Measurements from ENCODE around the gene FAM219A.

The FAM219A gene

GRCh38 chr9:34463901-34464232 lies 5.5 kb upstream of the FAM219A start (continued):
- TF ChIP-seq POU6F1 (CRISPR knock-in tag; IDR thresholded peaks at IDR 0.05; ENCODE audit: borderline replicate concordance, low read depth) (no peak), ISL1 (CRISPR knock-in tag; IDR thresholded peaks at IDR 0.05) (no peak), PATZ1 (CRISPR knock-in tag; IDR thresholded peaks at IDR 0.05; ENCODE audit: borderline replicate concordance) (no peak)

GRCh38 chr9:34463098-34463900 lies 4.9 kb upstream of the FAM219A start:
- TF ChIP-seq TCF4 (CRISPR knock-in tag; IDR thresholded peaks at IDR 0.05; ENCODE audit: borderline replicate concordance) (peak; percentile 26; the same call in 1 of the 2 replicates), ZNF70 (CRISPR knock-in tag; IDR thresholded peaks at IDR 0.05) (no peak), ISL1 (CRISPR knock-in tag; IDR thresholded peaks at IDR 0.05) (peak; percentile 95), TSHZ2 (CRISPR knock-in tag; IDR thresholded peaks at IDR 0.05) (peak; percentile 72; the same call in 1 of the 2 replicates)
- ATAC-seq, result peak; percentile 76

GRCh38 chr9:34459941-34460340 lies 1.6 kb upstream of the FAM219A start:
- no peak for ATAC-seq
- TF ChIP-seq BACH2 (CRISPR knock-in tag; IDR thresholded peaks at IDR 0.05; ENCODE audit: borderline replicate concordance) (no peak), RARB (CRISPR knock-in tag; IDR thresholded peaks at IDR 0.05) (no peak), PPARA (CRISPR knock-in tag; IDR thresholded peaks at IDR 0.05; ENCODE audit: borderline replicate concordance) (no peak), ZNF8 (CRISPR knock-in tag; IDR thresholded peaks at IDR 0.05) (no peak), ISL1 (CRISPR knock-in tag; IDR thresholded peaks at IDR 0.05) (no peak), CSDC2 (CRISPR knock-in tag; IDR thresholded peaks at IDR 0.05) (no peak), PATZ1 (CRISPR knock-in tag; IDR thresholded peaks at IDR 0.05; ENCODE audit: borderline replicate concordance) (no peak), CREB5 (CRISPR knock-in tag; IDR thresholded peaks at IDR 0.05; ENCODE audit: low read depth) (no peak), ESRRG (CRISPR knock-in tag; IDR thresholded peaks at IDR 0.05) (no peak), TOX (CRISPR knock-in tag; IDR thresholded peaks at IDR 0.05; ENCODE audit: borderline replicate concordance) (no peak), OSR1 (CRISPR knock-in tag; IDR thresholded peaks at IDR 0.05) (no peak), ZFP3 (CRISPR knock-in tag; IDR thresholded peaks at IDR 0.05) (no peak), TCF4 (CRISPR knock-in tag; IDR thresholded peaks at IDR 0.05; ENCODE audit: borderline replicate concordance) (no peak), ZFP30 (CRISPR knock-in tag; IDR thresholded peaks at IDR 0.05) (no peak)

GRCh38 chr9:34459356-34459755 lies 986 bp upstream of the FAM219A start:
- ATAC-seq, result no peak
- TF ChIP-seq SNAI2 (CRISPR knock-in tag; IDR thresholded peaks at IDR 0.05) (no peak), ZNF565 (CRISPR knock-in tag; conservative IDR thresholded peaks at IDR 0.05; ENCODE audit: low read depth) (no peak), CREB5 (CRISPR knock-in tag; IDR thresholded peaks at IDR 0.05; ENCODE audit: low read depth) (no peak), ZNF8 (CRISPR knock-in tag; IDR thresholded peaks at IDR 0.05) (no peak), ZC3H10 (CRISPR knock-in tag; IDR thresholded peaks at IDR 0.05) (no peak), PATZ1 (CRISPR knock-in tag; IDR thresholded peaks at IDR 0.05; ENCODE audit: borderline replicate concordance) (no peak), TOX (CRISPR knock-in tag; IDR thresholded peaks at IDR 0.05; ENCODE audit: borderline replicate concordance) (no peak), ISL1 (CRISPR knock-in tag; IDR thresholded peaks at IDR 0.05) (no peak)

All from SK-N-SH treated with all-trans-retinoic acid at 6 μM for 48 hours (cell line).